ENCODE results near the gene TBXAS1. TPM values are rescaled to one million over a fixed set of nuclear protein-coding genes. Genes with fewer than 3 reads are reported as not detected.

The TBXAS1 gene
- total RNA-seq, 3 donors from 2014 or later (not counting 1 experiment from before 2014, with no cell fraction given) = 72.7 to 110 (median 88.7) TPM

- Mint-ChIP-seq H3K36me3 (peaks cover 6% of the 10 kb centered on the region), H3K27ac (peak overlapping the region; percentile 78 to 80), H3K27me3 (ENCODE audit: low read depth in 2 of 2) (no peaks in the 10 kb centered on the region), H3K4me1 (peaks cover 32 to 51% of the 10 kb centered on the region in 2 donors), H3K4me3 (peak overlapping the region; percentile 86), H3K9me3 (peaks cover under 1 to 8% of the 10 kb centered on the region in 2 donors)
- Histone ChIP-seq H3K4me3 (ENCODE audit: low read length) (peak overlapping the region; percentile 58), H3K9me3 (ENCODE audit: control insufficient read depth, insufficient read depth, low read length) (no peaks in the 10 kb centered on the region), H3K27me3 (ENCODE audit: control insufficient read depth, insufficient read depth, low read length) (no peaks in the 10 kb centered on the region), H3K27ac (ENCODE audit: low read length) (peak overlapping the region; percentile 74), H3K4me1 (ENCODE audit: control insufficient read depth, insufficient read depth, low read length) (peaks cover 36% of the 10 kb centered on the region), H3K36me3 (ENCODE audit: control insufficient read depth, insufficient read depth, low read length) (peaks cover 10% of the 10 kb centered on the region)
- TF ChIP-seq, protein P1, sequence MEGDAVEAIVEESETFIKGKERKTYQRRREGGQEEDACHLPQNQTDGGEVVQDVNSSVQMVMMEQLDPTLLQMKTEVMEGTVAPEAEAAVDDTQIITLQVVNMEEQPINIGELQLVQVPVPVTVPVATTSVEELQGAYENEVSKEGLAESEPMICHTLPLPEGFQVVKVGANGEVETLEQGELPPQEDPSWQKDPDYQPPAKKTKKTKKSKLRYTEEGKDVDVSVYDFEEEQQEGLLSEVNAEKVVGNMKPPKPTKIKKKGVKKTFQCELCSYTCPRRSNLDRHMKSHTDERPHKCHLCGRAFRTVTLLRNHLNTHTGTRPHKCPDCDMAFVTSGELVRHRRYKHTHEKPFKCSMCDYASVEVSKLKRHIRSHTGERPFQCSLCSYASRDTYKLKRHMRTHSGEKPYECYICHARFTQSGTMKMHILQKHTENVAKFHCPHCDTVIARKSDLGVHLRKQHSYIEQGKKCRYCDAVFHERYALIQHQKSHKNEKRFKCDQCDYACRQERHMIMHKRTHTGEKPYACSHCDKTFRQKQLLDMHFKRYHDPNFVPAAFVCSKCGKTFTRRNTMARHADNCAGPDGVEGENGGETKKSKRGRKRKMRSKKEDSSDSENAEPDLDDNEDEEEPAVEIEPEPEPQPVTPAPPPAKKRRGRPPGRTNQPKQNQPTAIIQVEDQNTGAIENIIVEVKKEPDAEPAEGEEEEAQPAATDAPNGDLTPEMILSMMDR (IDR thresholded peaks at IDR 0.05) = no peak
- WGBS (ENCODE audit: insufficient coverage) = 90% methylated on average over 2 of the region's 2 CpGs
- DNase-seq (no peak), ATAC-seq (no peak)
- intact Hi-C loops (cut with micrococcal nuclease) = no loop called here
These were observed 232.5 kb downstream of the TBXAS1 start for GRCh38 chr7:140061607-140061930.

DNA sequence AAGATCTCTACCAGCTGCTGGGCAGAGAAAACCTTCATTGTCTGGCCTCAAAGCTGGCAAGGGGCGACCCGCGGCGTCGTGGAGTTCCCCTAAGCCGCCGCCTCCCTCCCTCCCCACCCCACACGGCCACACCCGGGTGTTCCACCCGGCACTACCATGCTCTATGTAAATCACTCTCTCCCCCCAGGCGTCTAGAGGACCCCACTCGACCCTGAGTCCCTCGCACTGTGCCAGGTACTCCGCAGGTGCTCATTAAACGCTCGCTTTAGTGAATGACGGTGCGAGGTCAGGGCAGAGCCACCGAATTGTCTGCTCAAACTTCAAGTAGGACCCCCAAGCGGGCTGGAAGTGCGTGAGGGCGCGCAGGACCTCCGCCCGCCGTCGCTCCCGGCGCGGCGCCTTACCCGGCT, 233.1 kb downstream of the TBXAS1 start:
- TF ChIP-seq, protein P1 (IDR thresholded peaks at IDR 0.05) = no peak
- no peaks in the 10 kb centered on the region for H3K9me3 ChIP-seq (ENCODE audit: control insufficient read depth, insufficient read depth, low read length)
- DNase-seq = peak; percentile 32 to 81
- peaks cover 12% of the 10 kb centered on the region for H3K36me3 Mint-ChIP-seq
- peak overlapping the region; percentile 58 for H3K4me3 ChIP-seq (ENCODE audit: low read length)
- peaks cover 5 to 13% of the 10 kb centered on the region in 2 donors for H3K9me3 Mint-ChIP-seq
- peak; percentile 37 to 61 (median 44) for ATAC-seq
- peak overlapping the region; percentile 86 for H3K4me3 Mint-ChIP-seq
- peaks cover 36% of the 10 kb centered on the region for H3K4me1 ChIP-seq (ENCODE audit: control insufficient read depth, insufficient read depth, low read length)
- H3K27me3 Mint-ChIP-seq (ENCODE audit: low read depth in 2 of 2) = no peaks in the 10 kb centered on the region
- H3K27me3 ChIP-seq (ENCODE audit: control insufficient read depth, insufficient read depth, low read length) = no peaks in the 10 kb centered on the region
- WGBS (ENCODE audit: insufficient coverage) = 1% methylated on average over 32 of the region's 32 CpGs
- H3K27ac Mint-ChIP-seq = peak overlapping the region; percentile 78 to 80
- H3K4me1 Mint-ChIP-seq = peaks cover 32 to 47% of the 10 kb centered on the region in 2 donors
- H3K36me3 ChIP-seq (ENCODE audit: control insufficient read depth, insufficient read depth, low read length) = peaks cover 4% of the 10 kb centered on the region
- peak overlapping the region; percentile 74 for H3K27ac ChIP-seq (ENCODE audit: low read length)
- intact Hi-C loops (cut with micrococcal nuclease) = loop anchor here (2.0 kb wide), 1 partner anchor 415 kb away; no protein-coding TSS in a partner anchor

GRCh38 chr7:140062528-140063299, 233.7 kb downstream of the TBXAS1 start, which contains the start of gene PARP12:
TSS of gene PARP12 (minus strand) at chr7:140062951. CDS start at chr7:140062847, 104 bp downstream.
- peak; percentile 90 to 94 for DNase-seq
- peak within 1 kb of the TSS; percentile 86 for H3K4me3 Mint-ChIP-seq
- Histone ChIP-seq H3K4me3 (ENCODE audit: low read length) (peak within 1 kb of the TSS; percentile 79), H3K36me3 (ENCODE audit: control insufficient read depth, insufficient read depth, low read length) (no peaks in the 10 kb centered on the region), H3K27me3 (ENCODE audit: control insufficient read depth, insufficient read depth, low read length) (no peaks in the 10 kb centered on the region), H3K9me3 (ENCODE audit: control insufficient read depth, insufficient read depth, low read length) (peaks cover 2% of the 10 kb centered on the region), H3K4me1 (ENCODE audit: control insufficient read depth, insufficient read depth, low read length) (peaks cover 36% of the 10 kb centered on the region), H3K27ac (ENCODE audit: low read length) (peak within 1 kb of the TSS; percentile 95)
- peak; percentile 85 to 95 (median 88) for ATAC-seq
- WGBS (ENCODE audit: insufficient coverage) = under 1% methylated on average over 106 of the region's 106 CpGs
- intact Hi-C loops (cut with micrococcal nuclease) = loop anchor here (1.0 to 2.0 kb wide), 2 partner anchors 113 to 416 kb away; no protein-coding TSS in a partner anchor
- H3K27ac Mint-ChIP-seq = peak within 1 kb of the TSS; percentile 80 to 86
- H3K36me3 Mint-ChIP-seq = peaks cover 17% of the 10 kb centered on the region
- no peaks in the 10 kb centered on the region for H3K27me3 Mint-ChIP-seq (ENCODE audit: low read depth in 2 of 2)
- TF ChIP-seq, protein P1 (IDR thresholded peaks at IDR 0.05) = no peak
- peaks cover 8 to 13% of the 10 kb centered on the region in 2 donors for H3K9me3 Mint-ChIP-seq
- H3K4me1 Mint-ChIP-seq = peaks cover 32 to 43% of the 10 kb centered on the region in 2 donors

All from natural killer cell (primary cell).